Ectodermal cell (in vitro differentiated cells): ENCODE data around the gene CENPU.

Experiments
- H3K27ac ChIP-seq: 2 replicates; pipeline ENCODE4 v1.7.0; 2013; ENCODE audit warnings: mild to moderate bottlenecking, low read depth, low read length; ENCODE audit not compliant: insufficient read depth, poor library complexity, severe bottlenecking
- H3K27me3 ChIP-seq: 2 replicates; pipeline ENCODE4 v1.7.0; 2013; ENCODE audit warnings: mild to moderate bottlenecking, low read length; ENCODE audit not compliant: insufficient read depth, control insufficient read depth, poor library complexity, severe bottlenecking
- H3K36me3 ChIP-seq: one replicate; pipeline ENCODE4 v1.7.0; 2013; ENCODE audit warnings: low read length; ENCODE audit not compliant: control insufficient read depth, insufficient read depth
- H3K4me1 ChIP-seq: one replicate; pipeline ENCODE4 v1.7.0; 2013; ENCODE audit warnings: low read length; ENCODE audit not compliant: control insufficient read depth, insufficient read depth
- H3K4me3 ChIP-seq: 2 replicates; pipeline ENCODE4 v1.7.0; 2013; ENCODE audit warnings: low read depth, low read length, control low read depth; ENCODE audit not compliant: insufficient read depth
- H3K9me3 ChIP-seq: 2 replicates; pipeline ENCODE4 v1.7.0; 2013; ENCODE audit warnings: mild to moderate bottlenecking, low read length, moderate library complexity; ENCODE audit not compliant: control insufficient read depth
- WGBS, 2 experiments: methylation state at CpG; one replicate each; pipeline ENCODE4 v1.1.7; 2013; ENCODE audit warnings: missing lambda C conversion rate in 2 of 2; 5-methylcytosine and 5-hydroxymethylcytosine counted together

The CENPU gene

GRCh38 chr4:184689681-184690080, 44.2 kb downstream of the CENPU start:
- no peaks in the 10 kb centered on the region for H3K9me3 ChIP-seq
- H3K4me3 ChIP-seq, result no peak overlapping the region
- no peak overlapping the region for H3K27ac ChIP-seq
- H3K4me1 ChIP-seq, result no peaks in the 10 kb centered on the region
- no peaks in the 10 kb centered on the region for H3K27me3 ChIP-seq
- WGBS, 2 experiments, result 56 to 57% methylated on average over 5 of the region's 5 CpGs
- peaks cover 9% of the 10 kb centered on the region for H3K36me3 ChIP-seq

GRCh38 chr4:184688447-184688846, 45.4 kb downstream of the CENPU start:
- no peaks in the 10 kb centered on the region for H3K4me1 ChIP-seq
- no peak overlapping the region for H3K4me3 ChIP-seq
- H3K9me3 ChIP-seq, result no peaks in the 10 kb centered on the region
- WGBS, 2 experiments, result 43 to 54% methylated on average over 11 of the region's 11 CpGs
- peaks cover under 1% of the 10 kb centered on the region for H3K36me3 ChIP-seq
- no peak overlapping the region for H3K27ac ChIP-seq
- H3K27me3 ChIP-seq, result no peaks in the 10 kb centered on the region

- H3K9me3 ChIP-seq, result no peaks in the 10 kb centered on the region
- WGBS, 2 experiments, result 50 to 61% methylated on average over 2 to 3 of the region's 3 CpGs
- H3K27ac ChIP-seq, result no peak overlapping the region
- no peaks in the 10 kb centered on the region for H3K36me3 ChIP-seq
- H3K4me1 ChIP-seq, result no peaks in the 10 kb centered on the region
- no peak overlapping the region for H3K4me3 ChIP-seq
- H3K27me3 ChIP-seq, result no peaks in the 10 kb centered on the region
Measured at GRCh38 chr4:184688005-184688404, 45.9 kb downstream of the CENPU start.

- Histone ChIP-seq H3K36me3 (no peaks in the 10 kb centered on the region), H3K27me3 (no peaks in the 10 kb centered on the region), H3K27ac (no peak overlapping the region), H3K4me3 (no peak overlapping the region), H3K4me1 (no peaks in the 10 kb centered on the region), H3K9me3 (no peaks in the 10 kb centered on the region)
- WGBS, 2 experiments, result 92 to 93% methylated on average over 5 of the region's 5 CpGs
Measured at GRCh38 chr4:184684491-184685189, 49.3 kb downstream of the CENPU start.

GRCh38 chr4:184681916-184682315, 52.0 kb downstream of the CENPU start:
- 90 to 100% methylated on average over 1 of the region's 1 CpG for WGBS, 2 experiments
- H3K4me1 ChIP-seq, result no peaks in the 10 kb centered on the region

GRCh38 chr4:184680698-184681097, 53.2 kb downstream of the CENPU start:
- Histone ChIP-seq H3K36me3 (no peaks in the 10 kb centered on the region), H3K27ac (no peak overlapping the region), H3K9me3 (no peaks in the 10 kb centered on the region), H3K27me3 (no peaks in the 10 kb centered on the region), H3K4me1 (no peaks in the 10 kb centered on the region), H3K4me3 (no peak overlapping the region)
- 94 to 96% methylated on average over 9 of the region's 9 CpGs for WGBS, 2 experiments

More at GRCh38 chr4:184681916-184682315, 52.0 kb downstream of the CENPU start:
- no peaks in the 10 kb centered on the region for H3K36me3 ChIP-seq
- H3K9me3 ChIP-seq, result no peaks in the 10 kb centered on the region
- H3K27ac ChIP-seq, result no peak overlapping the region
- H3K27me3 ChIP-seq, result no peaks in the 10 kb centered on the region
- no peak overlapping the region for H3K4me3 ChIP-seq

GRCh38 chr4:184675821-184676492, 57.9 kb downstream of the CENPU start:
- no peak overlapping the region for H3K4me3 ChIP-seq
- no peaks in the 10 kb centered on the region for H3K9me3 ChIP-seq
- no peak overlapping the region for H3K27ac ChIP-seq
- H3K36me3 ChIP-seq, result peaks cover 4% of the 10 kb centered on the region
- no peaks in the 10 kb centered on the region for H3K27me3 ChIP-seq
- no peaks in the 10 kb centered on the region for H3K4me1 ChIP-seq
- WGBS, 2 experiments, result 84 to 94% methylated on average over 2 to 3 of the region's 3 CpGs

- 88 to 96% methylated on average over 5 of the region's 5 CpGs for WGBS, 2 experiments
- Histone ChIP-seq H3K36me3 (peaks cover 4% of the 10 kb centered on the region), H3K27me3 (no peaks in the 10 kb centered on the region), H3K9me3 (no peaks in the 10 kb centered on the region), H3K4me3 (no peak overlapping the region), H3K27ac (no peak overlapping the region), H3K4me1 (no peaks in the 10 kb centered on the region)
Measured at GRCh38 chr4:184675018-184675417, 58.9 kb downstream of the CENPU start.

GRCh38 chr4:184674011-184674410, 59.9 kb downstream of the CENPU start:
- no peaks in the 10 kb centered on the region for H3K4me1 ChIP-seq
- H3K27me3 ChIP-seq, result no peaks in the 10 kb centered on the region
- H3K9me3 ChIP-seq, result no peaks in the 10 kb centered on the region
- H3K27ac ChIP-seq, result no peak overlapping the region
- peaks cover 4% of the 10 kb centered on the region for H3K36me3 ChIP-seq
- no peak overlapping the region for H3K4me3 ChIP-seq
- WGBS, 2 experiments, result 98 to 99% methylated on average over 4 of the region's 4 CpGs

GRCh38 chr4:184672741-184673140, 61.2 kb downstream of the CENPU start:
- Histone ChIP-seq H3K27me3 (no peaks in the 10 kb centered on the region), H3K36me3 (peaks cover 4% of the 10 kb centered on the region), H3K9me3 (no peaks in the 10 kb centered on the region), H3K27ac (no peak overlapping the region), H3K4me3 (no peak overlapping the region), H3K4me1 (no peaks in the 10 kb centered on the region)
- 94 to 97% methylated on average over 6 of the region's 6 CpGs for WGBS, 2 experiments
